Fibroblast of villous mesenchyme (primary cell): Measurements from ENCODE around the gene USP15. TPM values are rescaled to one million over a fixed set of nuclear protein-coding genes. Genes with fewer than 3 reads are reported as not detected.

ENCODE experiments used
- DNase-seq: peaks from one replicate; pipeline ENCODE4 v3.0.0-alpha.2; 2010; ENCODE audit warnings: low read depth
- H3K4me3 ChIP-seq: 2 replicates; pipeline ENCODE4 v1.5.1; 2011; ENCODE audit warnings: low read depth, mild to moderate bottlenecking, low read length
- total RNA-seq: library from RNA; depleted of rRNA; stranded (reverse); fragments of >200 nt; gene quantifications from 2 replicates; pipeline ENCODE4 v1.2.3, GENCODE V29; 2012
- TF ChIP-seq, protein P1 (sequence below): IDR thresholded peaks from 2 replicates; pipeline ENCODE4 v1.5.1; 2012; ENCODE audit warnings: low read depth, mild to moderate bottlenecking, low read length; ENCODE audit not compliant: insufficient read depth

Gene USP15
- total RNA-seq, 1 donor: 66.1 TPM

DNA sequence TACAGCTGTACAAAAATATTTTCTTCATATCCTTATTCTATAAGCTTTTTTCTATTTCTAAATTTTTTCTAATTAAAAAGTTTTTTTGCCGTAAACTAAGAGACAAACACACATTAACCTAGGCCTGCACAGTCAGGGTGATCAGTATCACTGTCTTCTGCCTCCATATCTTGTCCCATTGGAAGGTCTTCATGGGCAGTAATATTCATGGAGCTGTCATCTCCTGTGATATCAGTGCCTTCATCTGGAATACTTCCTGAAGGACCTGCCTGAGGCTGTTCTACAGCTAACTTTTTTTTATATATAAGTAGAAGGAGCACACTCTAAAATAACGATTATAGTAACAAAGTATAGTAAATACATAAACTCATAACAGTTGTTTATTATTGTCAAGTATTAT is 17.8 kb downstream of the USP15 start:
- DNase-seq: no peak
- TF ChIP-seq, protein P1, sequence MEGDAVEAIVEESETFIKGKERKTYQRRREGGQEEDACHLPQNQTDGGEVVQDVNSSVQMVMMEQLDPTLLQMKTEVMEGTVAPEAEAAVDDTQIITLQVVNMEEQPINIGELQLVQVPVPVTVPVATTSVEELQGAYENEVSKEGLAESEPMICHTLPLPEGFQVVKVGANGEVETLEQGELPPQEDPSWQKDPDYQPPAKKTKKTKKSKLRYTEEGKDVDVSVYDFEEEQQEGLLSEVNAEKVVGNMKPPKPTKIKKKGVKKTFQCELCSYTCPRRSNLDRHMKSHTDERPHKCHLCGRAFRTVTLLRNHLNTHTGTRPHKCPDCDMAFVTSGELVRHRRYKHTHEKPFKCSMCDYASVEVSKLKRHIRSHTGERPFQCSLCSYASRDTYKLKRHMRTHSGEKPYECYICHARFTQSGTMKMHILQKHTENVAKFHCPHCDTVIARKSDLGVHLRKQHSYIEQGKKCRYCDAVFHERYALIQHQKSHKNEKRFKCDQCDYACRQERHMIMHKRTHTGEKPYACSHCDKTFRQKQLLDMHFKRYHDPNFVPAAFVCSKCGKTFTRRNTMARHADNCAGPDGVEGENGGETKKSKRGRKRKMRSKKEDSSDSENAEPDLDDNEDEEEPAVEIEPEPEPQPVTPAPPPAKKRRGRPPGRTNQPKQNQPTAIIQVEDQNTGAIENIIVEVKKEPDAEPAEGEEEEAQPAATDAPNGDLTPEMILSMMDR: no peak
- no peak overlapping the region for H3K4me3 ChIP-seq

DNA sequence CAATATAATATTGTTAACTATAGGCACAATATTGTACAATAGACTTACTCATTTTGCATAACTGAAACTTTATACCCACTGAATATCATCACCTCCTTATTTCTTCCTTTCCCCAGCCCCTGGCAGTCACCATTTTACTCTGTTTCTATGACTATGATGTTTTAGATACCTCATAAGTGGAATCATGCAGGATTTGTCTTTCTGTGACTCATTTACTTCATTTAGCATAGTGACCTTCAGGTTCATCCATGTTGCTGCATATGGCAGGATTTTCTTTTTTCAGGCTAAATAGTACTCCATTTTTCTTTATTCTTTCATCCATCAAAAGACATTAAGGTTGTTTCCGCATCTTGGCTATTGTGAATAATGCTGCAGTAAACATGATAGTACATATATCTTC is 18.9 kb downstream of the USP15 start:
- no peak overlapping the region for H3K4me3 ChIP-seq
- DNase-seq: no peak
- TF ChIP-seq, protein P1: no peak

DNA sequence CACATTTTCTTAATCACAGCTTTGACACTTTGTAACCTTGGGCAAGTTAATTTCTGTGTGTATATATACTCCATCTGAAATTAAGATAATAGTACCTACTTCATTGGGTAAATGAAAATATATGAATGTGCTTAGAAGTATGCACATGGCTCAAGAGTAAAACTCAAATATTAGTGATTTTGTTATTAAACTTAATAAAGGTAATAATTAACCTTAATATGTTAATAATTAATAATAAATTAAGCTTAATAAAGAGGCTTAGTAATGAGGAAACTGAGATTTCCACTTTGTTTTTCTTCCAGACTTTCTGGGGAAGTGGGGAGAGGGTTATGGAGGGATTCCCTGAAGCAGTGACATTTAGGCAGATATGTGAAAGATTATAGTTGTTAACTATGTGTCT is 19.8 kb downstream of the USP15 start:
- TF ChIP-seq, protein P1: no peak
- H3K4me3 ChIP-seq: no peak overlapping the region
- no peak for DNase-seq

DNA sequence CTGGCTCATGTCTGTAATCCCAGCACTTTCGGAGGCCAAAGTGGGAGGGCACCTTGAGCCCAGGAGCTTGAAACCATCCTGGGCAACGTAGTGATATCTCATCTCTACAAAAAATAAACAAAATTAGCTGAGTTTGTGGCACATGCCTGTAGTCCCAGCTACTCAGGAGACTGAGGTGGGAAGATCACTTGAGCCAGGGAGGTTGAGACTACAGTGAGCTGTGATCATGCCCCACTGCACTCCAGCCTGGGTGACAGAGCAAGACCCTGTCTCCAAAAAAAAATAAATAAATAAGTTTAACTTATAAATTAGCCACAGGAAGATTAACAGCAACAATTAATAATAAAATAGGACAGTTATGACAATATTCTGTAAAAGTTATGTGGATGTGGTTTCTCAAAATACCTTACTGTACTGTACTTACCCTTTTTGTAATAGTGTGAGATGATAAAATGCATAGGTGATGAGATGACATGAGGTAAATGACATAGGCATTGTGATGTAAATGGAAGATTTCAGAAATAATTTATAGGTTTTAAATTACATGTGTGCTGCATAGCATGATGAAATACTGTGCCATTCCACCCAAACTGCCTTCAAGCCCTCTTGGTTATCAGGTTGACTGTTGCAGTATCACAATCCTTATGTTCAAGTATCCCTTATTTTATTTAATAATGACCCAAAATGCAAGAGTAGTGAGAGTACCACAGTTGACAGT is 22.0 kb downstream of the USP15 start:
- no peak for DNase-seq
- TF ChIP-seq, protein P1: no peak
- no peak overlapping the region for H3K4me3 ChIP-seq

DNA sequence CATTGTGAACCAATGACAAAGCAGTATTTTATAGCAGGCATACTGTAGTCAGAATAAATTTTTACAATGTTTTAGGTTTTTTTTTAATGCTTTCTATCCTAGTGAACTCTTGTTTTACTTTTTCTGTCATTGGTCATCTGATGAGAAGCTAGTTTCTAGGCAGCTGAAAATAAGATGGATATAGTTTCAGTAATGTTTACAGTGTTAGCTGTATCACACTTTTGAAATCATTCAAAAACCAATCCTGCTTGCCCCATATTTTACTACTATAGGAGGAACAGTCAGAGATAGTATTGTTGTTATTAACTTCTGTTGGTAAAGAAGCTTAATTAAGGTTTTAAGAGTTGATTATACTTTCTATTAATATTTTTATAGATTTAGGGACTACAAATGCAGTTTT is 24.5 kb downstream of the USP15 start:
- TF ChIP-seq, protein P1: no peak
- no peak overlapping the region for H3K4me3 ChIP-seq
- no peak for DNase-seq

DNA sequence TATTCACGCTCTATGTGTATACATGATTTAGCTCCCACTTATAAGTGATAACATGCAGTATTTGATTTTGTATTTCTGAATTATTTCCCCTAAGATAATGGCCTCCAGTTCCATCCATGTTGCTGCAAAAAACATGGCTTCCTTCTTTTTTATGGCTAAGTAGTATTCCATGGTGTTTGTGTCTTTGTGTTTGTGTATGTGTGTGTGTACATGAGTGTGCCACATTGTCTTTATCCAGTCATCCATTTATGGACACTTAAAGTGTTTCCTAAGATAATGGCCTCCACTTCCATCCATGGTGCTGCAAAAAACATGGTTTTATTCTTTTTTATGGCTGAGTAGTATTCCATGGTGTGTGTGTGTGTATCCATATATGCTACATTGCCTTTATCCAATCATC is 25.1 kb downstream of the USP15 start:
- H3K4me3 ChIP-seq: no peak overlapping the region
- DNase-seq: no peak
- TF ChIP-seq, protein P1: no peak

DNA sequence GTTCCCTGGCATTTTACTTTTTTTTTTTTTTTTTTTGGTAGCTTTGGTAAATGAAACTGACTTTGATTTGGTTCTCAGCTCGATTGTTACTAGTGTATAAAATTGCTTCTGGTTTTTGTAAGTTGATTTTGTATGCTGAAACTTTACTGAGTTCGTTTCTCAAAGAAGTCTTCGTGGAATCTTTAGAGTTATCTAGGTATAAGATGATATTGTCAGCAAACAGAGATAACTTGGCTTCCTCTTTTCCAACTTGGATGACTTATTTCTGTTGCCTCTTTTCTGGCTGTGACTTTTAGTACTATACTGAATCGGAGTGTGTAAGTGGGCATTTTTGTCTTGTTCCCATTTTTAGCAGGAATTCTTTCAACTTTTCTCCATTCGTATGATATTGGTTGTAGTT is 28.1 kb downstream of the USP15 start:
- no peak for DNase-seq
- no peak overlapping the region for H3K4me3 ChIP-seq
- TF ChIP-seq, protein P1: no peak
